ENCODE results near the gene C17orf50. TPM values are rescaled to one million over a fixed set of nuclear protein-coding genes. Genes with fewer than 3 reads are reported as not detected.

The C17orf50 gene
- total and polyA plus RNA-seq, 10 donors = 0.15 to 0.42 TPM; not detected in 8

GRCh38 chr17:35736236-35736635 lies 24.5 kb upstream of the C17orf50 start:
- no peaks in the 10 kb centered on the region for H3K36me3 ChIP-seq
- intact Hi-C loops (cut with DNase I; ENCODE audit: low total_unique reads) = no loop called here
- no peak overlapping the region for H3K4me3 ChIP-seq
- TF ChIP-seq, protein P1, sequence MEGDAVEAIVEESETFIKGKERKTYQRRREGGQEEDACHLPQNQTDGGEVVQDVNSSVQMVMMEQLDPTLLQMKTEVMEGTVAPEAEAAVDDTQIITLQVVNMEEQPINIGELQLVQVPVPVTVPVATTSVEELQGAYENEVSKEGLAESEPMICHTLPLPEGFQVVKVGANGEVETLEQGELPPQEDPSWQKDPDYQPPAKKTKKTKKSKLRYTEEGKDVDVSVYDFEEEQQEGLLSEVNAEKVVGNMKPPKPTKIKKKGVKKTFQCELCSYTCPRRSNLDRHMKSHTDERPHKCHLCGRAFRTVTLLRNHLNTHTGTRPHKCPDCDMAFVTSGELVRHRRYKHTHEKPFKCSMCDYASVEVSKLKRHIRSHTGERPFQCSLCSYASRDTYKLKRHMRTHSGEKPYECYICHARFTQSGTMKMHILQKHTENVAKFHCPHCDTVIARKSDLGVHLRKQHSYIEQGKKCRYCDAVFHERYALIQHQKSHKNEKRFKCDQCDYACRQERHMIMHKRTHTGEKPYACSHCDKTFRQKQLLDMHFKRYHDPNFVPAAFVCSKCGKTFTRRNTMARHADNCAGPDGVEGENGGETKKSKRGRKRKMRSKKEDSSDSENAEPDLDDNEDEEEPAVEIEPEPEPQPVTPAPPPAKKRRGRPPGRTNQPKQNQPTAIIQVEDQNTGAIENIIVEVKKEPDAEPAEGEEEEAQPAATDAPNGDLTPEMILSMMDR (IDR thresholded peaks at IDR 0.05 in 8 of 11, conservative IDR thresholded peaks at IDR 0.05 in 3 of 11) = no peak
- TF ChIP-seq POLR2AphosphoS5 (IDR thresholded peaks at IDR 0.05) = no peak
- no peak for TF ChIP-seq POLR2A (IDR thresholded peaks at IDR 0.05)
- peaks cover 0 to 28% (median 7%) of the 10 kb centered on the region in 7 donors for H3K27me3 ChIP-seq (replicated peaks in 1 of 7)
- no peaks in the 10 kb centered on the region for H3K9me3 ChIP-seq
- WGBS, 5 donors = 89 to 96% (median 92%) methylated on average over 5 of the region's 5 CpGs
- no peak for DNase-seq
- peaks cover 2 to 18% (median 7%) of the 10 kb centered on the region in 6 donors for H3K4me1 ChIP-seq
- no peak overlapping the region for H3K27ac ChIP-seq

DNA sequence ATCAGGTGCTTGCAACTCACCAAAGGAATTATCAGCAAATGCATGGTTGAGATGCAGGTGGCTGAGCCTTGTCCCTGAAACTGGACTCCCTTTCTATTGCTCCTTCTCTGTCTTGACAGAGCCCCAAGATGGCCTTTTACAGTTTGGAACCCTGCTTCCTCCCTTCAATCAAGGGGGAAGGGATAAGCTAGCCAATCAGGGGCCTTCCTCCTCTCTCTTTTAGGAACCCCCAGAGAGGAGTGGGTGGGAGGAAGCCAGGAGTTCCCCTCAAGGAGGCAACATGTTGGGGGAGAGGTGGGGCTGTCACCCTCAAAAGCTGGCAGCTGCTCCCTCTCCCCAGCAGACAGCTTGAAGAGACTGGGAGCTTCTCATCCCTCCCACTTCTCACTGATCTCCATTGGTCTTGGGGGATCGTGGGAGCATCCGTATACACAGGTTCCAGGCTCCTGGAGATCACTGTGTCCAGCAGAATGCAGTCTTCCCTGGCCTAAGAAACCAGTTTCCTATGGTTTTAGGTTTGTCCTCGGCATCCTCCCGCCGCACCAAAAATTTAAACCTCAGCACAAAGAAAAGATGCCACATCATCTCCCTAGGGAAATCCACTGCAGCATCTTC lies 22.1 kb upstream of the C17orf50 start:
- peaks cover 0 to 38% (median 24%) of the 10 kb centered on the region in 7 donors for H3K27me3 ChIP-seq (replicated peaks in 1 of 7)
- WGBS, 5 donors = 79 to 91% (median 82%) methylated on average over 5 of the region's 5 CpGs
- intact Hi-C loops (cut with DNase I; ENCODE audit: low total_unique reads) = no loop called here
- H3K36me3 ChIP-seq = no peaks in the 10 kb centered on the region
- TF ChIP-seq POLR2A (IDR thresholded peaks at IDR 0.05) = no peak
- TF ChIP-seq POLR2AphosphoS5 (IDR thresholded peaks at IDR 0.05) = no peak
- TF ChIP-seq, protein P1 (IDR thresholded peaks at IDR 0.05 in 8 of 11, conservative IDR thresholded peaks at IDR 0.05 in 3 of 11) = no peak
- H3K27ac ChIP-seq = no peak overlapping the region
- H3K9me3 ChIP-seq = no peaks in the 10 kb centered on the region
- DNase-seq = no peak
- H3K4me3 ChIP-seq = no peak overlapping the region
- peaks cover 0 to 13% (median 8%) of the 10 kb centered on the region in 6 donors for H3K4me1 ChIP-seq

DNA sequence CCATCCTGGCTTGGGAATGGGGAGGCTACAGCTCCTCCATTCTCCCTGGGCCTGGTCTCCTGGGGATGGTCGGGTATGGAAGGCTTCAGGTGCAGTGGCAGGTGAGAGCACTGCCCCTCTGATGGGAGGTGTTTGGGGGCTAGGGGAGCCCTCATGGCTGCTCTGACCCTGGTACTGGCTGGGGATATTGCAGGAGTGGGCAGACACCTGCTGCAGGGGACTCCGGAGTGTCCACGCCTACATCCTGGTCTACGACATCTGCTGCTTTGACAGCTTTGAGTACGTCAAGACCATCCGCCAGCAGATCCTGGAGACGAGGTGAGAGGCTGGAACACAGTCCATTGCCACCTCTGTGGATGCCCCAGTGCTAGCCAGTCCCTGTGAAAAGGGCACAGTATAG lies 20.5 kb upstream of the C17orf50 start:
- Histone ChIP-seq H3K36me3 (no peaks in the 10 kb centered on the region), H3K27ac (no peak overlapping the region), H3K9me3 (no peaks in the 10 kb centered on the region), H3K27me3 (replicated peaks in 1 of 7) (peaks cover 0 to 51% (median 24%) of the 10 kb centered on the region in 7 donors), H3K4me3 (no peak overlapping the region), H3K4me1 (peaks cover 0 to 13% (median 8%) of the 10 kb centered on the region in 6 donors)
- TF ChIP-seq POLR2AphosphoS5 (IDR thresholded peaks at IDR 0.05) (no peak), POLR2A (IDR thresholded peaks at IDR 0.05) (no peak)
- TF ChIP-seq, protein P1 (IDR thresholded peaks at IDR 0.05 in 8 of 11, conservative IDR thresholded peaks at IDR 0.05 in 3 of 11) = no peak
- intact Hi-C loops (cut with DNase I; ENCODE audit: low total_unique reads) = loop anchor here (10.0 kb wide), 2 partner anchors 425 to 575 kb away; no protein-coding TSS in a partner anchor
- no peak for DNase-seq
- 83 to 92% (median 87%) methylated on average over 1 to 7 of the region's 7 CpGs for WGBS, 5 donors

All from spleen (tissue), 11 donors.